Esophagus (tissue), 2 donors: ENCODE data around the gene NCAM1. TPM values are rescaled to one million over a fixed set of nuclear protein-coding genes. Genes with fewer than 3 reads are reported as not detected.

Source experiments
- H3K27ac ChIP-seq, 2 donors: one replicate each; pipeline ENCODE4 v1.5.1; 2013; ENCODE audit warnings: low read depth in 2 of 2, mild to moderate bottlenecking in 2 of 2, inconsistent platforms in 1 of 2, low read length in 1 of 2, moderate library complexity in 1 of 2
- H3K27me3 ChIP-seq, 2 donors: one replicate each; pipeline ENCODE4 v1.6.1; 2013; ENCODE audit warnings: low read length in 2 of 2, control low read depth in 1 of 2, mild to moderate bottlenecking in 1 of 2; ENCODE audit not compliant: insufficient read depth in 2 of 2, control insufficient read depth in 1 of 2
- H3K36me3 ChIP-seq, 2 donors: one replicate each; pipeline ENCODE4 v1.6.1; 2013; ENCODE audit warnings: low read length in 1 of 2; ENCODE audit not compliant: control insufficient read depth in 2 of 2, insufficient read depth in 2 of 2
- H3K4me1 ChIP-seq, 2 donors: one replicate each; pipeline ENCODE4 v1.6.1; 2013; ENCODE audit warnings: low read length in 1 of 2; ENCODE audit not compliant: control insufficient read depth in 2 of 2, insufficient read depth in 2 of 2
- H3K4me3 ChIP-seq, 2 donors: one replicate each; pipeline ENCODE4 v1.5.1; 2013; ENCODE audit warnings: low read length in 2 of 2, mild to moderate bottlenecking in 2 of 2, low read depth in 1 of 2, moderate library complexity in 1 of 2
- H3K9me3 ChIP-seq, 2 donors: one replicate each; pipeline ENCODE4 v1.6.1; 2013; ENCODE audit warnings: mild to moderate bottlenecking in 2 of 2, low read depth in 1 of 2, low read length in 1 of 2, moderate library complexity in 1 of 2; ENCODE audit not compliant: control insufficient read depth in 2 of 2, insufficient read depth in 1 of 2
- WGBS, 2 donors: extraction: QIAGEN DNeasy Blood & Tissue Kit; methylation state at CpG; one replicate each; pipeline ENCODE4 v1.1.7; 2013; 5-methylcytosine and 5-hydroxymethylcytosine counted together
- polyA plus RNA-seq, 2 donors: library from polyadenylated mRNA; stranded (reverse); fragments of 200-250 nt; gene quantifications; one replicate each; pipeline ENCODE4 v1.2.3, GENCODE V29; 2013
- donor health status: healthy with polysubstance abuse.
- donor health status: Bipolar disorder and iron deficiency.

The NCAM1 gene
- polyA plus RNA-seq, 2 donors, result 1.7 to 2.2 TPM

- 65 to 66% methylated on average over 4 of the region's 4 CpGs for WGBS, 2 donors
- H3K4me3 ChIP-seq, result no peak overlapping the region
Measured at GRCh38 chr11:112965656-112966055, 4.4 kb downstream of the NCAM1 start.

GRCh38 chr11:112966561-112966960, 5.3 kb downstream of the NCAM1 start:
- no peak overlapping the region for H3K27ac ChIP-seq
- H3K27me3 ChIP-seq, result peaks cover 3 to 15% of the 10 kb centered on the region in 2 donors
- H3K4me1 ChIP-seq, result peaks cover 0 to 4% of the 10 kb centered on the region in 2 donors
- H3K9me3 ChIP-seq, result peaks cover 0 to 2% of the 10 kb centered on the region in 2 donors
- no peaks in the 10 kb centered on the region for H3K36me3 ChIP-seq
- WGBS, 2 donors, result 84 to 85% methylated on average over 4 of the region's 4 CpGs
- H3K4me3 ChIP-seq, result no peak overlapping the region

More at GRCh38 chr11:112965656-112966055, 4.4 kb downstream of the NCAM1 start:
- no peak overlapping the region for H3K27ac ChIP-seq
- peaks cover 3 to 17% of the 10 kb centered on the region in 2 donors for H3K27me3 ChIP-seq
- no peaks in the 10 kb centered on the region for H3K36me3 ChIP-seq
- peaks cover 0 to 2% of the 10 kb centered on the region in 2 donors for H3K9me3 ChIP-seq
- H3K4me1 ChIP-seq, result peaks cover 0 to 4% of the 10 kb centered on the region in 2 donors

- no peaks in the 10 kb centered on the region for H3K36me3 ChIP-seq
- H3K27ac ChIP-seq, result no peak overlapping the region
- no peak overlapping the region for H3K4me3 ChIP-seq
- H3K9me3 ChIP-seq, result peaks cover 0 to 2% of the 10 kb centered on the region in 2 donors
- H3K27me3 ChIP-seq, result peaks cover 3 to 15% of the 10 kb centered on the region in 2 donors
- WGBS, 2 donors, result 71 to 83% methylated on average over 3 of the region's 3 CpGs
- peaks cover 0 to 3% of the 10 kb centered on the region in 2 donors for H3K4me1 ChIP-seq
Measured at GRCh38 chr11:112967082-112967481, 5.9 kb downstream of the NCAM1 start.

GRCh38 chr11:112968941-112969713, 7.9 kb downstream of the NCAM1 start:
- H3K4me1 ChIP-seq, result no peaks in the 10 kb centered on the region
- no peak overlapping the region for H3K4me3 ChIP-seq
- WGBS, 2 donors, result 34 to 35% methylated on average over 6 of the region's 6 CpGs
- H3K9me3 ChIP-seq, result no peaks in the 10 kb centered on the region
- H3K27me3 ChIP-seq, result peaks cover 0 to 3% of the 10 kb centered on the region in 2 donors
- no peaks in the 10 kb centered on the region for H3K36me3 ChIP-seq
- no peak overlapping the region for H3K27ac ChIP-seq

GRCh38 chr11:112971195-112971594, 10.0 kb downstream of the NCAM1 start:
- Histone ChIP-seq H3K4me3 (no peak overlapping the region), H3K27ac (no peak overlapping the region)
- 68 to 82% methylated on average over 4 of the region's 4 CpGs for WGBS, 2 donors

GRCh38 chr11:112971827-112972226, 10.6 kb downstream of the NCAM1 start:
- WGBS, 2 donors, result 85 to 90% methylated on average over 3 of the region's 3 CpGs
- Histone ChIP-seq H3K4me3 (no peak overlapping the region), H3K4me1 (no peaks in the 10 kb centered on the region), H3K27me3 (peaks cover 0 to 3% of the 10 kb centered on the region in 2 donors), H3K36me3 (no peaks in the 10 kb centered on the region), H3K27ac (no peak overlapping the region), H3K9me3 (no peaks in the 10 kb centered on the region)

More at GRCh38 chr11:112971195-112971594, 10.0 kb downstream of the NCAM1 start:
- Histone ChIP-seq H3K27me3 (peaks cover 0 to 3% of the 10 kb centered on the region in 2 donors), H3K9me3 (no peaks in the 10 kb centered on the region), H3K4me1 (no peaks in the 10 kb centered on the region), H3K36me3 (no peaks in the 10 kb centered on the region)

GRCh38 chr11:112972399-112973145, 11.4 kb downstream of the NCAM1 start:
- no peaks in the 10 kb centered on the region for H3K36me3 ChIP-seq
- H3K27ac ChIP-seq, result no peak overlapping the region
- peaks cover 0 to 3% of the 10 kb centered on the region in 2 donors for H3K27me3 ChIP-seq
- no peak overlapping the region for H3K4me3 ChIP-seq
- 67 to 70% methylated on average over 5 of the region's 5 CpGs for WGBS, 2 donors
- no peaks in the 10 kb centered on the region for H3K4me1 ChIP-seq
- no peaks in the 10 kb centered on the region for H3K9me3 ChIP-seq

GRCh38 chr11:112975051-112975450, 13.8 kb downstream of the NCAM1 start:
- no peaks in the 10 kb centered on the region for H3K27me3 ChIP-seq
- H3K36me3 ChIP-seq, result no peaks in the 10 kb centered on the region
- no peak overlapping the region for H3K27ac ChIP-seq
- 52 to 59% methylated on average over 4 of the region's 4 CpGs for WGBS, 2 donors
- H3K4me1 ChIP-seq, result no peaks in the 10 kb centered on the region
- H3K9me3 ChIP-seq, result no peaks in the 10 kb centered on the region
- no peak overlapping the region for H3K4me3 ChIP-seq

- Histone ChIP-seq H3K4me1 (no peaks in the 10 kb centered on the region), H3K27me3 (no peaks in the 10 kb centered on the region), H3K4me3 (no peak overlapping the region), H3K36me3 (no peaks in the 10 kb centered on the region), H3K27ac (no peak overlapping the region), H3K9me3 (no peaks in the 10 kb centered on the region)
- 84 to 85% methylated on average over 2 of the region's 2 CpGs for WGBS, 2 donors
Measured at GRCh38 chr11:112975493-112975892, 14.3 kb downstream of the NCAM1 start.
